Fibroblast of skin of left quadriceps (primary cell): ENCODE data around the gene PRR33.

ENCODE experiments used
- DNase-seq, 2 experiments: peaks; one replicate each; pipeline ENCODE4 v3.0.0-alpha.2; 2013; ENCODE audit warnings: low read depth in 2 of 2

PRR33 gene

GRCh38 chr11:1862588-1863351 lies 28.9 kb downstream of the PRR33 start:
- no peak for DNase-seq

GRCh38 chr11:1861435-1862411 lies 30.0 kb downstream of the PRR33 start:
- no peak for DNase-seq

DNA sequence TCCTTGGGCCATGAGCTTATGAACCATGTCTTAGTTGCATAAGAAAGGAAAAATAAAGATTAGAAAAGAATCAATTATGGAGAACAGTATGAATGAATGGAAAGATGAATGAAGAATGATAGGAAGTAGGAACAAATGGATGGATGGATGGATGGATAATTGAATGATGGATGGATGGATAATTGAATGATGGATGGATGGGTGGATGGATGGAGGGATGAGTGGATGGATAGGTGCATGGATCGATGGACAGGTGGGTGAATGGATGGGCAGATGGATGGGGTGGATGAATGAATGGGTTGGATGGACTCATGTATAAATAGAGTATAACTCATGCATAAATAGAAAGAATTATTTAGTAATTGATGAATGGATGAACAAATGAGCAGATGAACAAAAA lies 31.6 kb downstream of the PRR33 start:
- no peak for DNase-seq

- DNase-seq = no peak
These were observed 32.7 kb downstream of the PRR33 start for GRCh38 chr11:1859004-1859403.

DNA sequence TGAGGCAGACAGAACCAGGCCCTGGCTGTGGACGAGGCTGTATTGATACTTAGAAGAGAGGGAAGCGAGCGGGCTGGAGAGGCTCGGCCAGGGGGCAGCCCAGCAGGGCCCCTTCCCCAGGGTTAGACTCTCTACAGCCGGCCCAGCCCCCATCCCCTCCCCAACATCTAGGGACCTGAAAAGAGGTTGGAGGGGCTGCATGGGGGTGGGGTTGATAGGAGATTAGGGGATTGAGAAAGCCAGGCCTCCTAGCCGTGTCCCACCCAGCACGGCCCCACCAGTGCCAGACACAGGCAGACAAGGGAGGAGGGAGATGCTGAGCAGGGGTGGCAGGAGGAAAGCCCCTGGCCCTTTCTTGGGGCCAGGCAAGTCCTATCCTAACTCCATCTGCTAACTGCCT lies 33.1 kb downstream of the PRR33 start:
- no peak for DNase-seq

DNA sequence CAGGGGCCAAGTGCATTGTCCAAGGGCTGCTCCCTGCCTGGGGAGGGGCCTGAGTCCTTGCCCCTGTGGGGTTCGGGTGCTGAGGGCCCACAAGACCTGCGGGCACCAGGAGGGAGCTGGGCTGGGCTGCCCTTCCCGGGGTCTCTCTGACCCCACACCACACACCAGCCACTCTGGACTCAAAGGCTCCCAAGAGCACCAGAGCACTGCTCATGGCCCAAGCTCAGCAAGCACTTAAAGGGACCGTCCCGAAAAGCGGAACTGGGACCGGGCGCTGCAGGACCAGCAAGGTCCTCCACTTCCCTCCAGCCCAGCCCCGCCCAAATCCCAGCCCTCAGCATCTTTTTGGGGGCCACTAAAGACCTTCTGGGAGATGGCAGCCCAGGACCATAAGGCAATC lies 33.5 kb downstream of the PRR33 start:
- no peak for DNase-seq

DNA sequence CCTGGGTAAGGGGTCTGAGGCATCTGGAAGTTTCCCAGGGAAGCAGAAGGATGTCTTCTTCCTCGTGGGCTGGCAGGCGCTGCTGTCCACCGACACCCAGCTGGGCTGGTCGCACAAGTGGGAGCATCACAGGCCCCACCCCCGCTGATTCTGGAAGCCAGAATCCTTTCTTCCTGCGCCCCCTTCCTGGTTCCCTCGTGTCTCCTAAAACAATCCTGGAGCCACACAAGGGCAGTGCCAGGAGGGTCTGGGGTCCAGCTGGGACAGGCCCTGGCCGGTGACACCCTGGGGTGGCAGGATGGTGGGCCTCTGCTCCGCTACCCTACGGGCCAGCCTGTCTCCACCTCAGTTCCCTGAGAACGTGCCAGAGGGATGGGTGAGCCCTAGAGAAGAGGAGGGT lies 34.6 kb downstream of the PRR33 start:
- no peak for DNase-seq

- no peak for DNase-seq
These were observed 35.2 kb downstream of the PRR33 start for GRCh38 chr11:1856306-1857005.

DNA sequence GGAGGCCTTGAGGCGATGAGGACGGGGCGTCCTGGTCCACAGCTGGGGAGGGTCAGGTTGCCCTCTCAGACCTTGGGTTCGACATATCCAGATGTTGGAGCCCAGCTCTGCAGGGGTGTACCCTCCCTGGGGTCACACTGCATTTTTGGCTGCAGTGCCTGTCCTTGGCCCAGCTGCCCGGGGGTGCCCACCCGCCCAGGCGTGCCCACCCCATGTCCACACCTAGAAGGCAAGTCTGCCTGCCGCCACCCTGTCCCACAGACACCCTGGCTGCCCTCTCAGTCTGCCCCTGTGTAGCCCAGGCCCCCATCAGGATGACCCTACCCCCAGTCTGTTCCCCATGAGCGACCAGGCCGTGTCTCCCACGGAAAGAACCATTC lies 35.8 kb downstream of the PRR33 start:
- no peak for DNase-seq

GRCh38 chr11:1854949-1855885 lies 36.5 kb downstream of the PRR33 start:
- no peak for DNase-seq

DNA sequence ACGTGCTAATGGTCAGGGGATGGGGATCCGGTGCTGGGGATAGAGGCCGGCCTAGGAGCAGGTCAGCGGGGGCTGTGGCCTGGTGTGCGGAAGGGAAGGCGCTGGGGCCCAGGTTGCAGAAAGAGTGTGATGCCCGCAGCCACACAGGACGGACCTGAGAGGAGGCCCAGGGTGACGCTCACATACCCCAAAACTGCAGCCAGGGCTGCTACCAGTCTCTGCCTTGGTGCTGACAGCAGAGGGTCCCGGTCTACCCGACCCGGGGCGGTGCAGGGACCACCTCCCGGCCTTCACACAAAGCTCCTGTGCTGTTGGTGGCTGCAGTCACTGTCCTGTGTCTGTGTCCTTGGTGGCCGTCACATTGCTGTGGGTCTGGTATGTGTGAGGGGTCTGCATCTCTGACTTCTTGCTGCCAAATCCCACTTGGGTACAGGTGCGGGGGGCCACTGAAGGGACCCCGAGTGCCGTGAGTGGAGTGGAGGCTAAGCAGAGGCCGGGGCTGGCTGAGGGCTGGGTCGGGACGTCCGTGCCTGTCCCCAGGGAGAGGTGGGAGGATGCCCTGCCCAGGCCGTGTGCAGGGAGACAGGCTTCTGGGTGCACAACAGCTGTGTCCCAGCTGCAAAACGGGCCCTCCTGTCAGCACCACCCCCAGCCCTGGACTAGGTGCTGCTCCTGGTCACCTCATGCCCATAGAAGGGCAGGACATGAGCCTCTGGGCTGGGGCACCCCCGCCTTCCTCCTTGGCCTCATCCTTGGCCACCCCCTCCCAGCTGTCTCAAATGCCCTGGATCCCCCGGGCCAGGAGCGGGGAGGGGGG lies 37.4 kb downstream of the PRR33 start:
- no peak for DNase-seq

DNA sequence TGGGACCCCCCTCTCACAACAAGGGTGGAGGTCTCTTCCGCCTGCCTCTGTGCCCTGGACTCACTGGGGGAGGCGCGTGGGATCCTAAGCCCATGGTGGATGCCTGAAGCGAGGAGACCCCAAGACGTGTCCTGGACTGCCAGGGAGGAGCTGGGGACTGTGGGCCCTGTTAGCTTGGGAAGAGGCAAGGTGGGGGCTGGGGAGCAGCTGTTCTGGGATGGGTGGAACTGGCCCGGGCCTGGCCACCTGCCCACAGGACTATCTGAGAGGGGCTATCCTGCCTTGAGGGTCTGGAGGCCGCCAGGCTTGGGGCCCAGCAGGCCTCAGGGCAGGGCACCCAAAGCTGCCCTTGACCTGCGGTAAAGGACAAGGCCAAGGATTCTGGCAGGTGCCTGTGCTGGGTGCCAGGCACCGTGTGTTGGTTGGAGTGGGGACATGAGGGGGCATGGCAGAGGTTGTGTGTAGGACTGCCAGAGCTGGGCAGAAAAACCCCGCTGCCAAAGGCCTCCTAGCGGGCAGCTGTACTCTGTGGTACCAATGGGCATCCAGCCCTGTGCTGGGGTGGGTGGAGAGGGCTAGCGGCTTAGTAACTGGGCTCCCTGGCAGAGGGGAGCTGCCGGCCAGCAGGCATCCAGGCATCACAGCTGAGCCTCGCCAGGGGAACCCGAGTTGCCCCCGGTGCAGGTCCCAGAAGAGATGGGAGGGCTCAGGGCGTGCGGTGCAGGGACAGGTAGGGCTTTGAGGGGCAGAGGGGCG lies 38.1 kb downstream of the PRR33 start:
- DNase-seq = no peak

- no peak for DNase-seq
These were observed 38.8 kb downstream of the PRR33 start, which contains the start of gene LSP1 for GRCh38 chr11:1852877-1853276. TSS of gene LSP1 (plus strand) at chr11:1853084. CDS start at chr11:1853145, 61 bp downstream.

DNA sequence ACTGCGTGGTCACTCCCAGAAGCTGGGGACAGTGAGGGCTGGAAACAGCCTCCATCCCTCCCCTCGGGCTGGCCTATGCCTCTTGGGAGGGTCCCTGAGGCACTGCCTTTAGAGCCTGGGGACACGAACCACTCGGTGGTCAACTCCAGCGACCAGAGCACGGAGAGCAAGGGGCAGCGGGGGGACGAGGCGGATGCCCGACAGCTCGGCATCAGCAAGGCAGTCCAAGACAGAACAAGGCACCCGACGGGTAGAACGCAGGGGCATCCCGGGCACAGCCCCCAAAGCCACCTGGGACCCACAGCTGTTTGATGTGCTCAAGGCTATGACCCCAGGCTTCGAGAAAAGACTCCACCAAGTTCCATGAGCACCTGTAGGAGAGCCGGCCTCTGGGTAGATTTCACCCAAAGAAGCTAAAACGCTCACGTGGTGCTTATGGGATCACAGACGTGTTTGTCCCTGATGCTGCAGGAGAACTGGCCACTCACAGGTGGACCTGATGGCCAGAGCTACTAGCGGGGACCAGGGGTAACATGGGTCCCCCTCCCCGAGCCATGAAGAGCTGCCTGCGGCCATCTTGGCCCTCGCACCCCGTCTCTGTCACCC lies 39.3 kb downstream of the PRR33 start:
- no peak for DNase-seq

- DNase-seq = no peak
These were observed 40.1 kb downstream of the PRR33 start for GRCh38 chr11:1851468-1852180.

DNA sequence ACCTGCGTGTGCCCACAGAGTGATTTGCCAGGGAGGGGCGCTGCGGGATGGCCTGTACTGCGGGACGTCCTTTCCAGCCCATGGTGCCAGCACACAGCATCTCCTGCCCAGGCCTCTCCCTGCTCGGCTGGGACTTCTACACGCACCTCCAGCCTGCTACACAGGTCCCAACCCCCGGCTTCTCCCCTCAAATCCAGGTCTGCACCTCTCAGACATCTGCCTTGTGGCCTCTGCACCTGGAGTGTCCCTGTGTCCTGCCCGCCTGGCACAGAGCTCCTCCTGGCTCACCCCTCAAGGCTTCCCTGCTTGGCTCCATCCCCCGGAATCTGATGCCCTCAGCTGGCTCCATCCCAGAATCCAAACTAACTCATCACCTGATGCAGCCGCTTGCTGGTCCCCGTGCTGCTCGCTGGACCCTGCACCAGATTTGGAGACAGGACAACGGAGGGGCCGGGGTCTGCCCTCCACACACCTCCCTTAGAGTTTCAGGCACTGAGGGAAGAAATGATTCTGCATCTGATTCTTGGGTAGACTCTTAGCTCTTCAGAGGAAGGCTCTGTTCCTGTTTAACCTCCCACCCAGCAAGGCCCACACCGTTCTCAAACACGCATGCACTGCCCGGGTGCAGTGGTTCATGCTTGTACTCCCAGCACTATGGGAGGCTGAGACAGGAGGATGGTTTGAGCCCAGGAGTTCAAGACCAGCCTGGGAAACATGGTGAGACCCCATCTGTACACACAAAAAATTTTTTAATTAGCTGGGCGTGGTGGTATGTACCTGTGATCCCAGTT lies 42.9 kb downstream of the PRR33 start:
- DNase-seq = no peak

GRCh38 chr11:1847926-1848639 lies 43.6 kb downstream of the PRR33 start:
- no peak for DNase-seq
